Neural cell (in vitro differentiated cells): ENCODE results near the gene HP. TPM values are rescaled to one million over a fixed set of nuclear protein-coding genes. Genes with fewer than 3 reads are reported as not detected.

Experiments
- H2AFZ ChIP-seq: fragments of 200-600, 300-800 bp; sonication (generic), shearing (Covaris generic); 2 replicates; pipeline ENCODE4 v1.6.0; 2014; ENCODE audit warnings: low read depth, mild to moderate bottlenecking, antibody characterized with exemption, low read length, moderate library complexity
- H3F3A ChIP-seq: fragments of 200-600 bp; shearing (Covaris generic); 2 replicates; pipeline ENCODE4 v1.6.1; 2016; ENCODE audit warnings: mild to moderate bottlenecking, moderate library complexity, mixed read lengths, antibody characterized with exemption, low read length; ENCODE audit not compliant: insufficient read depth, poor library complexity, severe bottlenecking
- H3K27ac ChIP-seq: fragments of 200-600, 300-800 bp; sonication (generic), shearing (Covaris generic); 2 replicates; pipeline ENCODE4 v1.5.1; 2014; ENCODE audit warnings: mild to moderate bottlenecking, low read length, moderate library complexity
- H3K27me3 ChIP-seq: fragments of 300-800, 200-600 bp; sonication (generic), shearing (Covaris generic); 2 replicates; pipeline ENCODE4 v1.6.0; 2014; ENCODE audit warnings: mild to moderate bottlenecking, low read depth, low read length, moderate library complexity; ENCODE audit not compliant: insufficient read depth
- H3K36me3 ChIP-seq: fragments of 300-800, 200-600 bp; sonication (generic), shearing (Covaris generic); 2 replicates; pipeline ENCODE4 v1.5.1; 2014; ENCODE audit warnings: mild to moderate bottlenecking, antibody characterized with exemption, low read length, moderate library complexity; ENCODE audit not compliant: insufficient read depth
- H3K4me2 ChIP-seq: fragments of 300-800, 200-600 bp; sonication (generic), shearing (Covaris generic); 2 replicates; pipeline ENCODE4 v1.6.0; 2014; ENCODE audit warnings: mild to moderate bottlenecking, low read length
- H3K4me3 ChIP-seq: fragments of 300-800, 200-600 bp; sonication (generic), shearing (Covaris generic); 2 replicates; pipeline ENCODE4 v1.5.1; 2014; ENCODE audit warnings: mild to moderate bottlenecking, low read length, moderate library complexity
- H3K79me2 ChIP-seq: fragments of 200-600 bp; shearing (Covaris generic); replicated peaks from 2 replicates; pipeline ENCODE4 v1.6.0; 2014; ENCODE audit warnings: mild to moderate bottlenecking, low read length, moderate library complexity; ENCODE audit not compliant: insufficient read depth
- H3K9ac ChIP-seq: fragments of 300-800, 200-600 bp; sonication (generic), shearing (Covaris generic); 2 replicates; pipeline ENCODE4 v1.6.1; 2016; ENCODE audit warnings: mild to moderate bottlenecking, low read length, mixed read lengths
- H3K9me2 ChIP-seq: fragments of 200-600 bp; shearing (Covaris generic); 2 replicates; pipeline ENCODE4 v1.6.1; 2016; ENCODE audit warnings: mild to moderate bottlenecking, low read length, mixed read lengths; ENCODE audit not compliant: insufficient read depth
- H3K9me3 ChIP-seq: fragments of 200-600, 300-800 bp; sonication (generic), shearing (Covaris generic); 2 replicates; pipeline ENCODE4 v1.6.1; 2016; ENCODE audit warnings: mild to moderate bottlenecking, mixed run types, low read length, moderate library complexity, mixed read lengths
- H4K20me1 ChIP-seq: fragments of 200-600 bp; shearing (Covaris generic); 2 replicates; pipeline ENCODE4 v1.6.1; 2016; ENCODE audit warnings: mild to moderate bottlenecking, mixed run types; ENCODE audit not compliant: insufficient read depth
- CTCF ChIP-seq: fragments of 450-650 bp; IDR thresholded peaks from 2 replicates; pipeline ENCODE4 v1.5.1; 2014; ENCODE audit warnings: antibody characterized with exemption, mild to moderate bottlenecking, moderate library complexity; ENCODE audit not compliant: poor library complexity, severe bottlenecking
- MXI1 ChIP-seq: fragments of 450-650 bp; conservative IDR thresholded peaks from 2 replicates; pipeline ENCODE4 v1.6.1; 2014; ENCODE audit warnings: antibody characterized with exemption, mild to moderate bottlenecking; ENCODE audit not compliant: poor library complexity, severe bottlenecking
- POLR2AphosphoS5 ChIP-seq: IDR thresholded peaks from 2 replicates; pipeline ENCODE4 v1.6.1; 2012
- SMC3 ChIP-seq: fragments of 450-650 bp; conservative IDR thresholded peaks from 2 replicates; pipeline ENCODE4 v1.6.1; 2014; ENCODE audit warnings: antibody characterized with exemption, mild to moderate bottlenecking, moderate library complexity; ENCODE audit not compliant: poor library complexity
- TAF1 ChIP-seq: IDR thresholded peaks from 2 replicates; pipeline ENCODE4 v1.6.1; 2012; ENCODE audit warnings: low read depth
- polyA plus RNA-seq: library from polyadenylated mRNA; depleted of rRNA; stranded (reverse); fragments of >200 nt; gene quantifications from 2 replicates; pipeline ENCODE4 v1.2.3, GENCODE V29; 2014

HP gene
- polyA plus RNA-seq, 1 donor from 2014 or later, result not detected

GRCh38 chr16:72109966-72110530, 55.7 kb downstream of the HP start:
- H3K9me3 ChIP-seq, result no peaks in the 10 kb centered on the region
- H3K4me2 ChIP-seq, result no peak overlapping the region
- no peak for TF ChIP-seq TAF1
- no peak for TF ChIP-seq POLR2AphosphoS5
- TF ChIP-seq CTCF, result no peak
- TF ChIP-seq MXI1, result no peak
- TF ChIP-seq SMC3, result no peak
- H4K20me1 ChIP-seq, result no peaks in the 10 kb centered on the region
- no peaks in the 10 kb centered on the region for H3K79me2 ChIP-seq
- no peaks in the 10 kb centered on the region for H3F3A ChIP-seq
- H3K27me3 ChIP-seq, result no peaks in the 10 kb centered on the region
- H3K9me2 ChIP-seq, result no peaks in the 10 kb centered on the region
- no peak overlapping the region for H2AFZ ChIP-seq
- H3K9ac ChIP-seq, result no peak overlapping the region
- peaks cover 7% of the 10 kb centered on the region for H3K36me3 ChIP-seq
- H3K27ac ChIP-seq, result no peak overlapping the region
- H3K4me3 ChIP-seq, result no peak overlapping the region

Other genes with a start within 250 kb of the HP start
- 57.1 and 62.2 TPM in 2 replicates for gene AP1G1, start 245.7 kb upstream of the HP start, polyA plus RNA-seq
- 8.1 and 9.5 TPM in 2 replicates for gene ATXN1L, start 208.5 kb upstream of the HP start, polyA plus RNA-seq
- 128 and 148 TPM in 2 replicates for gene ZNF821, start 170.3 kb upstream of the HP start, polyA plus RNA-seq
- gene IST1, start 159.0 kb upstream of the HP start, polyA plus RNA-seq, result 389 and 461 TPM in 2 replicates
- gene PKD1L3, start 54.1 kb upstream of the HP start, polyA plus RNA-seq, result 0.16 and 0.22 TPM in 2 replicates
- 3.5 and 3.8 TPM in 2 replicates for gene DHODH, start 45.8 kb upstream of the HP start, polyA plus RNA-seq
- 0.31 TPM in 1 of 2 replicates, not detected in the other for gene HPR, start 8.7 kb downstream of the HP start, polyA plus RNA-seq
- 26.2 and 26.7 TPM in 2 replicates for gene TXNL4B, start 39.1 kb downstream of the HP start, polyA plus RNA-seq
- 48.0 and 55.6 TPM in 2 replicates for gene DHX38, start 39.3 kb downstream of the HP start, polyA plus RNA-seq
- 0.12 and 1.0 TPM in 2 replicates for gene PMFBP1, start 117.7 kb downstream of the HP start, polyA plus RNA-seq